ENCODE data around the gene RGMA. TPM values are rescaled to one million over a fixed set of nuclear protein-coding genes. Genes with fewer than 3 reads are reported as not detected.

RGMA gene
- total and polyA plus RNA-seq, 2 donors (not counting 1 experiment from before 2014, with no cell fraction given) = 0.27 to 1.5 TPM

DNA sequence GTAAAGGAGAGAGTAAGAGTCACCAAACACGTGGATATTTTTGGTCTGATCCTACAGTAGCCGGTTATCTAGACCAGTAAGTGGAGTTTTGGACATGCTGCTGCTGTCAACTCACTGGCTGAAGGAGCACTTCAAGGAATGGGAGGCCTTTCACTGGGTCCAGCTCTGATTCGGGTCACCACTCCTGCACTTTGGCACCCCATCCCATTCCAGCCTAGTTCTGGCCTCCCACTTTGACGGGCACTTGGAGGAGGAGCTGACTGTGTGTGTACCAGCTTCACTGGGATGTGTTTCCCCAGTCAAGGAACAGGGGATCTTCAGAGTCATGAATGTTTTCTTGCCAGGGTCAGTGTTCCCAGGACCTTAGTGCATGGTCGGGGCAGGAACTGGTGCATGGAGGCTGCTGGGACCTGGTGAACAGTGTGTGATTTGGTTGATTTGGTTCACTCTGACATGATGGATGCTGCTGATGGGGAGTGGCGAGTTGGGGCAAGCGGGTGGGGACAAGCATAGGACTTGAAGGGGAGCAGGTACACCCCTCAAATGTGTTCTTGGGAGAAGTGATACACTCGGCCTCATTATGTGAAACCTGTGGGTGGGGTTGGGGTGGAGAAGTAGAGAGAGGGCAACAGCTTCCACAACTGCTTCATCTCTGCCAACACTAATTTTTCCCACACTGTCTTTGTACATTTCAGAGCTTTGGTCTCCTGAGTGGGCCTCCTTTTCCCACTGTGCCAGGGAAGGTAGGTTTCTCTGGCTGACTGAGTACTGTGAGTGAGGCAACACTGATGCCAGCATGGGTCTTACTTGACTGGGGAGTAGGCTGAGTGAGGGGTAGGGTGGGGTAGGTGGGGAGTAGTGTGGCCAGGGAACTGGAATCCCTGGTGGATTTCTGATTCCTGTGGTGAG is 64.0 kb downstream of the RGMA start:
- Histone ChIP-seq H4K20me1 (ENCODE audit: control insufficient read depth, extremely low read depth, insufficient read depth, low read length) (no peaks in the 10 kb centered on the region), H3K36me3 (ENCODE audit: control insufficient read depth, insufficient read depth, low read length) (peaks cover 36% of the 10 kb centered on the region), H3K27ac (ENCODE audit: insufficient read depth, low read length) (no peak overlapping the region), H3K27me3 (ENCODE audit: control insufficient read depth, insufficient read depth, low read length) (no peaks in the 10 kb centered on the region), H3K4me1 (ENCODE audit: control insufficient read depth, extremely low read depth, insufficient read depth, low read length) (peaks cover 15% of the 10 kb centered on the region), H3K9ac (ENCODE audit: insufficient read depth, low read length) (no peak overlapping the region), H2AFZ (ENCODE audit: low read length) (no peak overlapping the region), H3K79me2 (ENCODE audit: control insufficient read depth, insufficient read depth, low read length) (peaks cover 6% of the 10 kb centered on the region), H3K4me2 (ENCODE audit: extremely low read depth, insufficient read depth, low read length) (no peak overlapping the region), H3K9me3 (ENCODE audit: control insufficient read depth, insufficient read depth, low read depth, low read length) (no peaks in the 10 kb centered on the region), H3K4me3 (replicated peaks in 1 of 4; ENCODE audit: control extremely low read depth in 1 of 4, insufficient read depth in 1 of 4, low read depth in 3 of 4, low read length in 4 of 4) (no peak overlapping the region)
- TF ChIP-seq, protein P1, sequence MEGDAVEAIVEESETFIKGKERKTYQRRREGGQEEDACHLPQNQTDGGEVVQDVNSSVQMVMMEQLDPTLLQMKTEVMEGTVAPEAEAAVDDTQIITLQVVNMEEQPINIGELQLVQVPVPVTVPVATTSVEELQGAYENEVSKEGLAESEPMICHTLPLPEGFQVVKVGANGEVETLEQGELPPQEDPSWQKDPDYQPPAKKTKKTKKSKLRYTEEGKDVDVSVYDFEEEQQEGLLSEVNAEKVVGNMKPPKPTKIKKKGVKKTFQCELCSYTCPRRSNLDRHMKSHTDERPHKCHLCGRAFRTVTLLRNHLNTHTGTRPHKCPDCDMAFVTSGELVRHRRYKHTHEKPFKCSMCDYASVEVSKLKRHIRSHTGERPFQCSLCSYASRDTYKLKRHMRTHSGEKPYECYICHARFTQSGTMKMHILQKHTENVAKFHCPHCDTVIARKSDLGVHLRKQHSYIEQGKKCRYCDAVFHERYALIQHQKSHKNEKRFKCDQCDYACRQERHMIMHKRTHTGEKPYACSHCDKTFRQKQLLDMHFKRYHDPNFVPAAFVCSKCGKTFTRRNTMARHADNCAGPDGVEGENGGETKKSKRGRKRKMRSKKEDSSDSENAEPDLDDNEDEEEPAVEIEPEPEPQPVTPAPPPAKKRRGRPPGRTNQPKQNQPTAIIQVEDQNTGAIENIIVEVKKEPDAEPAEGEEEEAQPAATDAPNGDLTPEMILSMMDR (conservative IDR thresholded peaks at IDR 0.05 in 1 of 2, IDR thresholded peaks at IDR 0.05 in 1 of 2; ENCODE audit: low read depth in 1 of 2, low read length in 2 of 2) = no peak
- no peak for TF ChIP-seq EZH2 (IDR thresholded peaks at IDR 0.05; ENCODE audit: low read length, missing control alignments)
- DNase-seq (ENCODE audit: low read depth in 2 of 2) = no peak

DNA sequence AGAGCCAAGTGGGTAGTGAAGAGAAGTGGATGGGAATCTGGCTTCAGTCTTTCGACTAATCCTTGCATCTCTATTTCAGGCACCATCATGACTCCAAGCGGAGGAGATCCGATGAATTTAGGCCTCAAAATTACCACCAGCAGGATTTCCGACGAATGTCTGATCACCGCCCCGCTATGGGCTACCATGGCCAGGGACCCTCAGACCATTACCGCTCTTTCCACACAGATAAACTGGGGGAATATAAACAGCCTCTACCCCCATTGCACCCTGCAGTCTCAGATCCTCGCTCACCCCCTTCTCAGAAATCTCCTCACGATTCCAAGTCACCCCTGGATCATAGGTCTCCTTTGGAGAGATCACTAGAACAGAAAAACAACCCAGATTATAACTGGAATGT is 64.7 kb downstream of the RGMA start:
- Histone ChIP-seq H3K4me1 (ENCODE audit: control insufficient read depth, extremely low read depth, insufficient read depth, low read length) (peaks cover 10% of the 10 kb centered on the region), H3K4me2 (ENCODE audit: extremely low read depth, insufficient read depth, low read length) (no peak overlapping the region), H3K79me2 (ENCODE audit: control insufficient read depth, insufficient read depth, low read length) (peaks cover 6% of the 10 kb centered on the region), H2AFZ (ENCODE audit: low read length) (no peak overlapping the region), H3K27me3 (ENCODE audit: control insufficient read depth, insufficient read depth, low read length) (no peaks in the 10 kb centered on the region), H3K4me3 (replicated peaks in 1 of 4; ENCODE audit: control extremely low read depth in 1 of 4, insufficient read depth in 1 of 4, low read depth in 3 of 4, low read length in 4 of 4) (no peak overlapping the region), H4K20me1 (ENCODE audit: control insufficient read depth, extremely low read depth, insufficient read depth, low read length) (no peaks in the 10 kb centered on the region), H3K36me3 (ENCODE audit: control insufficient read depth, insufficient read depth, low read length) (peaks cover 41% of the 10 kb centered on the region), H3K9ac (ENCODE audit: insufficient read depth, low read length) (no peak overlapping the region), H3K27ac (ENCODE audit: insufficient read depth, low read length) (no peak overlapping the region), H3K9me3 (ENCODE audit: control insufficient read depth, insufficient read depth, low read depth, low read length) (no peaks in the 10 kb centered on the region)
- no peak for DNase-seq (ENCODE audit: low read depth in 2 of 2)
- TF ChIP-seq, protein P1 (conservative IDR thresholded peaks at IDR 0.05 in 1 of 2, IDR thresholded peaks at IDR 0.05 in 1 of 2; ENCODE audit: low read depth in 1 of 2, low read length in 2 of 2) = no peak
- no peak for TF ChIP-seq EZH2 (IDR thresholded peaks at IDR 0.05; ENCODE audit: low read length, missing control alignments)

DNA sequence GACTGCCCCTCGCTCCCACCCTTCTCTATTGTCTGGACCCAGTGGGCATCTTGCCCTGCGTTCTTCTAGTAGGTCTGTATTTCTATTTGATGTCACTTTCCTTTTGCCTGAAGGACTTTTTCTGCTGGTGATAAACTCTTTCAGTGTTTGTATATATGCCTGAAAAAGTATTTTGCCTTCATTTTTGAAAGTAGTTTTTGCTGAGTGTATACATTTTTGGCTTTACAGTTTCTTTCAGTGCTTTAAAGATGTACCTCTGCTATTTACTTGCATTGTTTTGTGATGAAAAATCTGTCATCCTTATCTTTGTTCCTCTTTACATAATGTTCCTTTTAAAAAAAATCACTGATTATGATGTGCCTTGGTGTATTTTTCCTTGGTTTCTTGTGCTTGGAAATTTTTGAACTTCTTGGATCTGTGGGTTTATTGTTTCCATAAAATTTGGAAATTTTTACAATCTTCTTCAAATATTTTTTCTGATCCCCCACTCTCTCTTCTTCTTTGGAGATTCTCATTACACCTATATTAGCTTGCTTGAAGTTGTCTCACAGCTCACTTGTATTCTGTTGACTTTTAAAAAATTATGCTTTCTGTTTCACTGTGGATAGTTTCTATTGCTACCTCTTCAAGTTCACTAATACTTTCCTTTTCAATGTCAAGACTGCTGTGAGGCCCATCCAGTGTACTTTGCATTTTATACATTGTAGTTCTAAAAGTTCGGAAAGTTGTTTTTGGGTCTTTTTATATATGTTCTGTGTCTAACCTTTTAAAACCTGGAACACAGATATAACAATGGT is 67.8 kb downstream of the RGMA start:
- H3K79me2 ChIP-seq (ENCODE audit: control insufficient read depth, insufficient read depth, low read length) = peaks cover 6% of the 10 kb centered on the region
- TF ChIP-seq, protein P1 (conservative IDR thresholded peaks at IDR 0.05 in 1 of 2, IDR thresholded peaks at IDR 0.05 in 1 of 2; ENCODE audit: low read depth in 1 of 2, low read length in 2 of 2) = no peak
- no peak for TF ChIP-seq EZH2 (IDR thresholded peaks at IDR 0.05; ENCODE audit: low read length, missing control alignments)

More for the DNA sequence above, 67.8 kb downstream of the RGMA start:
- Histone ChIP-seq H3K36me3 (ENCODE audit: control insufficient read depth, insufficient read depth, low read length) (peaks cover 36% of the 10 kb centered on the region), H3K27me3 (ENCODE audit: control insufficient read depth, insufficient read depth, low read length) (no peaks in the 10 kb centered on the region), H3K4me3 (replicated peaks in 1 of 4; ENCODE audit: control extremely low read depth in 1 of 4, insufficient read depth in 1 of 4, low read depth in 3 of 4, low read length in 4 of 4) (no peak overlapping the region), H3K9ac (ENCODE audit: insufficient read depth, low read length) (no peak overlapping the region), H3K4me1 (ENCODE audit: control insufficient read depth, extremely low read depth, insufficient read depth, low read length) (no peaks in the 10 kb centered on the region), H3K9me3 (ENCODE audit: control insufficient read depth, insufficient read depth, low read depth, low read length) (no peaks in the 10 kb centered on the region), H2AFZ (ENCODE audit: low read length) (no peak overlapping the region), H3K27ac (ENCODE audit: insufficient read depth, low read length) (no peak overlapping the region), H4K20me1 (ENCODE audit: control insufficient read depth, extremely low read depth, insufficient read depth, low read length) (no peaks in the 10 kb centered on the region), H3K4me2 (ENCODE audit: extremely low read depth, insufficient read depth, low read length) (no peak overlapping the region)
- no peak for DNase-seq (ENCODE audit: low read depth in 2 of 2)
